HCEC 1CT (cell line): ENCODE data around the gene STX10.
"Not testable (repeated sequence)": the region's sequence is repeated elsewhere in the genome, so short reads cannot be mapped to it uniquely, and the experiment has no call there.

ENCODE experiments used
- DNase-seq: peaks from one replicate; pipeline ENCODE4 v3.0.0-alpha.2; 2017

The STX10 gene, protein sequence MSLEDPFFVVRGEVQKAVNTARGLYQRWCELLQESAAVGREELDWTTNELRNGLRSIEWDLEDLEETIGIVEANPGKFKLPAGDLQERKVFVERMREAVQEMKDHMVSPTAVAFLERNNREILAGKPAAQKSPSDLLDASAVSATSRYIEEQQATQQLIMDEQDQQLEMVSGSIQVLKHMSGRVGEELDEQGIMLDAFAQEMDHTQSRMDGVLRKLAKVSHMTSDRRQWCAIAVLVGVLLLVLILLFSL

DNA sequence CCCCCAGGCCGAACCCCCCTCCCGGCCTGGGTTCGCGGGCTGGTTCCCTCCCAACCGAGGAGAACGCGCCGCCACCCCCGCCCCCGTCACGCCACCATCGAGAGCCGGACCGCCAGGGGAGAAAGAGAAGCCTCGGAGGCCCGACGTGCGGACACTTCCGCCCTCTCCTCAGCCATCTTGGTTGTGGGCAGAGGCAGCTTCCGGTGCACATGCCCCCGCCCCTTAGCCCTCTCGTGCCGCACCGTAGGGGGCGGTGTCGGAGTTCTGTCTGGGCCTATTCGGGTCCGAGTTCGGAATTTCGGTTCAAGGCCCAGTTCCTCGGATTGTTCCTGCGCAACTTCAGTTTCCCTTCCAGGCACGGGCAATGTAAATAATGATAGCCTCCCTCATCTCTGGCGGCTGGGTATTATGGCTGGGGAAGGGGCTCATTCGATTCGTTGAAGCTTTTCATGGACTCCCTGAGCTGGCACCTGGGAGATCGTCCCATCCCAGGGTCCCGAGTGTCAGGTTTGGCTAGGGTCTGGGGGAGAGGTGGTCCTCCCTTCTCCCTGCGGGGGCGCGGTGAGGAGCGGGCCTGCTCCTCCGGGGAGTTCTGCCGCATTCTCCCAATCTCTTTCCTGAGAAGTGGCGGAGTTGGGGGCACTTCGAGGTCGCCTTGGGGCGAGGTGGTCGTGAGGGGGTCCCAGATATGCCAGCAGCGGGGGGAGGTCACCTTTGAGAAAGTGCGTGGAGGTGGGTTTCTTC lies at the start of gene STX10, which contains the start of gene IER2:
TSS of gene STX10 (minus strand) at position 189 of the 744 bp plus-strand sequence. CDS start 202 bp downstream, outside the sequence.
TSS of gene IER2 (plus strand) at position 225 of the 744 bp plus-strand sequence. CDS start 2,776 bp downstream, outside the sequence.
- peak; percentile 98 for DNase-seq

DNA sequence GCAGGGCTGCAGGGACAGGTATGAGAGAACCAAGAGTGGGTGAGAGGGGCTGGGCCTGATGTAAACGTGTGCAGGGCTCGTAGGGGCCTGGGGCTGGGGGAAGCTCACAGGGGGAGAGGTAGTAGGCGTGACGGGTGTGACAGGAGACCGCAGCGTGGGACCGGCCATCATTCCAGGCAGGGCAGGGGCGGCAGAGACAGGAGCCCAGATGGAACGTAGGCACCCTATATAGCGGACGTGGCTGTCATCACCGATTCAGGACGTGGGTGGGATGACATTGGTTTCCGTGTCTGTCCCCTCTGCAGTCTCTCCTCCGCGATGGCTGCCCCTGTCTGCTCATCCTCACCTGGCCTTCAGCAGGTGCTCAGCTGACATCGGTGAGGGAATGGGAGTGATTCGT lies 48.5 kb upstream of the STX10 start:
- no peak for DNase-seq

DNA sequence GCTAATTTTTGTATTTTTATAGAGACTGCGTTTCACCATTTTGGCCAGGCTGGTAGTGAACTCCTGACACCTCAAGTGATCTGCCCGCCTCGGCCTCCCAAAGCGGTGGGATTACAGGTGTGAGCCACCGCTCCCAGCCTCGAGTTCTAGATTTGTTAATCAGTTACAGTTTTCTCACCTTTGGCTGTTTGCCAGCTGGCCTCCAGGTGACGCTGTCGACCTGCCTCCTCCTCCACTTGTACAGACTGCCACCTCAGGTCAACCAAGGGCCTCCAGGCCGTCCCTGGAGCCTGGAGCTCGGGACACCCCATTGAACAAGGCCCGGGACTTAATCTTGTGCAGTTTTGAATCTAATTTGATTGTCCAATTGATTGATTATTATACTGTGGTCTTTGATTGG lies 45.5 kb upstream of the STX10 start:
- DNase-seq, result no peak

DNA sequence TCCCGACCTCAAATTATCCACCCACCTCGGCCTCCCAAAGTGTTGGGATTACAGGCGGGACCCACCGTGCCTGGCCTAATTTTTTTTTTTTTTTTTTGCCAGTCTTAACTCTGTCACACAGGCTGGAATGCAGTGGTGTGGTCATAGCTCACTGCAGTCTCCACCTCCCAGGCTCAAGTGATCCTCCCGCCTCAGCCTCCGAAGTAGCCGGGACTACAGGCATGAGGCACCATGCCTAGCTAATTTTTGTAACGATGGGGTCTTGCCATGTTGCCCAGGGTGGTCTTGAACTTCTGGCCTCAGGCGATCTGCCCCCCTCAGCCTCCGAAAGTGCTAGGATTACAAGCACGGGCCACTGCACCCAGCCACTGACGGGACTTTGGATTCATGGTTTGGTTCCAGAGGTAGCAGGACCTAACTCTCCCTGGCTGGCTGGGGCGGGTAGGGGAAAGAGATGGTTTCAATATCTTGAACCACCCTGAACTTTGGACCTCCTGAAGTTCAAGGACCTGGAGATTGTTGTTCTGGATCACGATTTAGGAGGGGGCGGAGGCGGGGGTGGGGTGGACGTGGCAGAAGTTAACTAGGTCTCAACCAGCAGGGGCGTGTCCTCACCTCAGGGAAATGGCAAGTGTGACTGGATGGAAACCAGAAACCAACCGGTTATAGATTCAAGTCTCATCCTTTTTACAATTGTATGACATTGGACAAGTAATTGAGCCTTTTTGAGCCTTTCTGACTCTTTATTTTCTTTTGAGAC lies 40.8 kb upstream of the STX10 start:
- DNase-seq, result no peak

DNA sequence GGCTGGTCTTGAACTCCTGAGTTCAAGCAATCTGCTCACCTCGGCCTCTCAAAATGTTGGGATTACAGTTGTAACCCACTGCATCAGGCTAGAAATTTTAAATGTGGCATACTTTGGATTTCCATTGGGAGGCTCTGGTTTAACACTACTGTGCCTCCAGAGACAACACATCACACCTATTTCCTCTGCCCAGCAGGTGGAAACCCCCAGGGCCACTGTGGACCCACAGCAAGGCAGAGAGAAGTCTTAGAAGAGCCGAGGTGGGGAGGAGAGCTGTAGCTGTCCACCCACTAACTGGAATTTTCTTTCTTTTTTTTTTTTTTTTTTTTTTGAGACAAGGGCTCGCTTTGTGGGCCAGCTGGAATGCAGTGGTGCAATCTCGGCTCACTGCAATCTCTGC lies 39.4 kb upstream of the STX10 start:
- DNase-seq, result no peak

DNA sequence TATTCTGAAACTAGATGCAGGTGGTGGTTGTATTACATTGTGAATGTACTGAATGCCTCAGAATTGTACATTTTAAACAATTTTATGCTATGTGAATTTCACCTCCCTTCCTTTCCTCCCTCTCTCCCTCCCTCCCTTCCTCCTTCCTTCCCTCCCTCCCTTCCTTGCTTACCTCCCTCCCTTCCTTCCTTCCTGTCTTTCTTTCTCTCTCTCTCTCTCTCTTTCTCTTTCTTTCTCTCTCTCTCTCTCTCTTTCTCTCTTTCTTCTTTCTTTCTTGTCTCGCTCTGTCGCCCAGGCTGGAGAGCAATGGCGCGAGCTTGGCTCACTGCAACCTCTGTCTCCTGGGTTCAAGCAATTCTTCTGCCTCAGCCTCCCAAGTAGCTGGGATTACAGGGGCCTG lies 37.2 kb upstream of the STX10 start:
- no peak for DNase-seq

DNA sequence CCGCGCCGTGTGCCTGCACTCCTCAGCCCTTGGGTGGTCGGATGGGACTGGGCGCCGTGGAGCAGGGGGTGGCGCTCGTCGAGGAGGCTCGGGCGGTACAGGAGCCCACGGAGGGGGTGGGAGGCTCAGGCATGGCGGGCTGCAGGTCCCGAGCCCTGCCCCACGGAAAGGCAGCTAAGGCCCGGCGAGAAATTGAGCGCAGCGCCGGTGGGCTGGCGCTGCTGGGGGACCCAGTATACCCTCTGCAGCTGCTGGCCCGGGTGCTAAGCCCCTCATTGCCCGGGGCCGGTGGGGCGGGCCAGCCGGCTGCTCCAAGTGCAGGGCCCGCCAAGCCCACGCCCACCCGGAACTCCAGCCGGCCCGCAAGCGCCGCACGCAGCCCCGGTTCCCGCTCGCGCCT lies 36.5 kb upstream of the STX10 start:
- DNase-seq, result not testable (repeated sequence)

DNA sequence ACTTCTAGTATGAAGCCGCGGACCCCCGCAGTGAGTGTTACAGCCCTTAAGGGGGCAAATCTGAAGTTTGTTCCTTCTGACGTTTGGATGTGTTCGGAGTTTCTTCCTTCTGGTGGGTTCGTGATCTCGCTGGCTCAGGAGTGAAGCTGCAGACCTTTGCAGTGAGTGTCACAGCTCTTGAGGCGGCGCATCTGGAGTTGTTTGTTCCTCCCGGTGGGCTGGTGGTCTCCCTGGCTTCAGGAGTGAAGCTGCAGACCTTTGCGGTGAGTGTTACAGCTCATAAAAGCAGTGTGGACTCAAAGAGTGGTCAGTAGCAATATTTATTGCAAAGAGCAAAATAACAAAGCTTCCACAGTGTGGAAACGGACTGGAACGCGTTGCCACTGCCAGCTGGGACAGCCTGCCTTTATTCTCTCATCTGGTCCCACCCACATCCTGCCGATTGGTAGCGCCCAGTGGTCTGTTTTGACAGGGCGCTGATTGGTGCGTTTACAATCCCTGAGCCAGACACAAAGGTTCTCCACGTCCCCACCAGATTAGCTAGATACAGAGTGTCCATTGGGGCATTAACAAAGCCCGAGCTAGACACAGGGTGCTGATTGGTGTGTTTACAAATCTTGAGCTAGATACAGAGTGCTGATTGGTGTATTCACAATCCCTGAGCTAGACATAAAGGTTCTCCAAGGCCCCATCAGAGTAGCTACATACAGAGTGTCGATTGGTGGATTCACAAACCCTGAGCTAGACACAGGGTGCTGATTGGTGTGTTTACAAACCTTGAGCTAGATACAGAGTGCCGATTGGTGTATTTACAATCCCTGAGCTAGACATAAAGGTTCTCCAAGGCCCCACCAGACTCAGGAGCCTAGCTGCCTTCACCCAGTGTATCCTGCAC lies 35.8 kb upstream of the STX10 start:
- not testable (repeated sequence) for DNase-seq

DNA sequence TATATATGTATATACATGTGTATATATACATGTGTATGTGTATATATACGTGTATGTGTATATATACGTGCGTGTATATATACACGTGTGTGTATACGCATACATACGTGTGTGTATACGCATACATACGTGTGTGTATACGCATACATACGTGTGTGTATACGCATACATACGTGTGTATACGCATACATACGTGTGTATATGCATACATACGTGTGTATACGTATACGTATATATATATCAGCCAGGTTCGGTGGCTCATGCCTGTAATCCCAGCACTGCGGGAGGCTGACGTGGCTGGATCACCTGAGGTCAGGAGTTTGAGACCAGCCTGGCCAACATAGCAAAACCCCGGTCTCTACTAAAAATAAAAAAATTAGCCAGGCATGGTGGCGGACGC lies 34.8 kb upstream of the STX10 start:
- DNase-seq, result not testable (repeated sequence)

DNA sequence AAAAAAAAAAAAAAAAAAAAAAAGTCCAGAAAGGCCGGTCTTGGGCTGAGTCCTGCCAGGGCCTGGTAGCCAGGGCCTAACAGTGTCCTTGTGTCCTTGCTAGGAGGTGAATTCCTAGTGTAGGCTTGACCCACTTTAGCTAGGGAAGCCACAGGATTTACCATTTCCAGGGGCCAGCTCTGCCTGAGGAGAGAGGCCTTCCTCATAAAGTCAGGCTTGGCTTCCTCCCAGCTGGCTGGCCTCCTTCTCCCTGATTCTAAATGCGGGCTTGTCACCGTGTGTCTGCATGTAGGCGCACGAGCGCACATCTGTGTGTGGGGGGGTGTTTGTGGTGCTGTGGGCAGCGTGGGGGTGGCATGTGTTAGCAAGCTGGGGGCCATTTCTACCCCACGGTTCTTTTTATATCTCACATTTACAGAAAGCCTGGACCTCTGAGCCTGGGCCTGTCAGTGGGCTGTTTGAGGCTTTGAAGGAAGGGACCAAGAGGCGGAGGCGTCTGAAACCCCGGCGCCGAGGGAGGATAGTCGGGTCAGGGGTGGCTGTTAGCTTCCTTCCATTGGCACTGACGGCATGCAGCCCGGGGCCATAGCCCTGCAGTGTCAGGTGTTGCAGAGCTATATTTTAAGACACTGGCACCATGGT lies 31.7 kb upstream of the STX10 start:
- DNase-seq, result no peak

DNA sequence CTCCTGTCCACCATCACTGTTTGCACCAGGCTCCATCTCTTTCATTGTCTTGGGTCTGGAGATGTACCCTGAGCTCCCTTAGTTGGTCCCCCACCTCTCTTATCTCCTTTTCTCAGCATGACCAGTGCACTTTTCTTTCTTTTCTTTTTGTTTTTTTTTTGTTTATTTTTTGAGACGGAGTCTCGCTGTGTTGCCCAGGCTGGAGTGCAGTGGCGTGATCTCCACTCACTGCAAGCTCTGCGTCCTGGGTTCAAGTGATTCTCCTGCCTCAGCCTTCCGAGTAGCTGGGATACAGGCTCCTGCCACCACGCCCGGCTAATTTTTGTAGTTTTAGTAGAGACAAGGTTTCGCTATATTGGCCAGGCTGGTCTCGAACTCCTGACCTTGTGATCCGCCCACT lies 28.1 kb upstream of the STX10 start:
- not testable (repeated sequence) for DNase-seq

DNA sequence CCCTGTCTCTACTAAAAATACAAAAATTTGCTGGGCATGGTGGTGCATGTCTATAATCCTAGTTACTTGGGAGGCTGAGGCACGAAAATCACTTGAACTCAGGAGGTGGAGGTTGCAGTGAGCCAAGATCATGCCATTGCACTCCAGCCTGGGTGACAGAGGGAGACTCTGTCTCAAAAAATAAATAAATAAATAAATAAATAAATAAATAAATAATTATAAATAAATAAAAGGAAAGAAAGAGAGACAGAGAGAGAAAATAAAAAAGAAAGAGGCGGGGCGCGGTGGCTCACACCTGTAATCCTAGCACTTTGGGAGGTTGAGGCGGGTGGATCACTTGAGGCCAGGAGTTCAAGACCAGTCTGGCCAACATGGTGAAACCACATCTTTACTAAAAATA lies 27.4 kb upstream of the STX10 start:
- DNase-seq, result not testable (repeated sequence)

DNA sequence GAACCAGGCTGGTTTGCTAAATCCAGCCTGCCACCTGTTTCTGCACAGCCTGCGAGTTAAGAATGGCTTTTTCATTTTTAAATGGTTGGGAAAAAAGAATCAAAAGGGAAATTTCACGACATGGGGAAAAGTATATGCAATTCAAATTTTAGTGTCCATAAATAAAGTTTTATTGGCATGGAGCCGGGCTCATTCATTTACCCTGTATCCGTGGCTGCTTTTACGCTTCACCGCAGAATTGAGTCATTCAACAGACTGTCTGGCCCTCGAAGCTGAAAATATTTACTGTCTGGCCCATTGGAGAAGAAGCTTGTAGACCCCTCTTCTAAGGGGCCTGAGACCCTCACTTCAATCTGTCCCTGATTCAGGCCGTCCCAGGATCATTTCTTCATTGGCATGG lies 26.2 kb upstream of the STX10 start:
- no peak for DNase-seq

DNA sequence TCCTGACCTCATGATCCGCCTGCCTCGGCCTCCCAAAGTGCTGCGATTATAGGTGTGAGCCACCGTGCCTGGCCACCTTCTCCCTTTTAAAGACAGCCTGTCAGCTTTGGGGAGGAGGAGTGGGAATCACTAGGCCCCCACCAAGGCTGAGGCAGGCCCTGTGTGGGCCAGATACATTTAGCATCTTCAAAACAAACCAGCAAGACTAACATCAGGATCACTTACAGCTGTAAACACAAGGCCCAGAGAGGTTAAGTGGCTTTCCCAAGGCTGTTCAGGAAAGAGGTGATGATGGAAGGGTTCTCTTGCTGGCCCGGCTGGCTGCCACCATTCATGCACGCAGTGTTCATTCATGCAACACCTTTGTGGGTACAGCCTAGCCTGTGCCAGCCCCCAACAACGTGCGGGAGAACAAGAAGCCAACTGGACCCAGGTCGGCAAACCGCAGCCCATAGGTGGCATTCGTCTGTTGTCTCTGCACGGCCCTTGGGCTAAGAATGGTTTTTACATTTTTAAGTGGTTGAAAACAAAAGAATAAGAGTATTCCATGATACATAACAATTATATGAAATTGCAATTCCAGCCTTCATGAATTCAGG lies 23.1 kb upstream of the STX10 start:
- no peak for DNase-seq

DNA sequence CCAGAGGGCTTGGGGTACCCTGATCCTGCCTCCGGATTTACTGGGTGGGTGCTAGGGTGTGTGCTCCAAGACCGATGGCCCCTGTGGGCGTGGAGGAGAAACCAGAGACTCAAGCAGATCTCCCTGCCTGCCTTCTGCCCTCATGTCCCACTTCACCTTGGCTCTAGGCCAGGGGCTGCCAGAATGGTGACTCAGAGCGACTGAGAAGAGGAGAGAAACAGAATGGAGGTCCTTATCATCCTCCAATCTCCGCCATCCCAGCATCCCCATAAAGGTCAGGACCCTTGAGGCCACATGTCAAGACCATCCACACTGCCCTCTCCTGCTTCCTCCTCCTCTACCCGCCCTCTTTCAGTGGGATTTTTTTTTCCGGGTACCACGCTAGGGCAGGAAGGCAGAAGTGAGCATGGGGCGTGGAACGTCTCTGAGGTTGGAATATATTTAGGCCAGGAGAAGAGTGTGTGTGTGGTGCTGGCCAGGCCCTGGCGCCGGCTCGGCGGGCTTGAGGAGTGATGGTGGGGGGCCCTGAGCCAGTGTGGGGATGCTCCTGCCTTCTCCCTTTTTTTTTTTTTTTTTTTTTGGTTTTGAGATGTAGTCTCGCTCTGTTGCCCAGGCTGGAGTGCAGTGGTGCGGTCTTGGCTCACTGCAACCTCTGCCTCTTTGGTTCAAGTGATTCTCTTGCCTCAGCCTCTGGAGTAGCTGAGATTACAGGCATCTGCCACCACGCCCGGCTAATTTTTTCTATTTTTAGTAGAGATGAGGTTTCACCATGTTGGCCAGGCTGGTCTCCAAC lies 22.4 kb upstream of the STX10 start:
- peak; percentile 60 for DNase-seq

DNA sequence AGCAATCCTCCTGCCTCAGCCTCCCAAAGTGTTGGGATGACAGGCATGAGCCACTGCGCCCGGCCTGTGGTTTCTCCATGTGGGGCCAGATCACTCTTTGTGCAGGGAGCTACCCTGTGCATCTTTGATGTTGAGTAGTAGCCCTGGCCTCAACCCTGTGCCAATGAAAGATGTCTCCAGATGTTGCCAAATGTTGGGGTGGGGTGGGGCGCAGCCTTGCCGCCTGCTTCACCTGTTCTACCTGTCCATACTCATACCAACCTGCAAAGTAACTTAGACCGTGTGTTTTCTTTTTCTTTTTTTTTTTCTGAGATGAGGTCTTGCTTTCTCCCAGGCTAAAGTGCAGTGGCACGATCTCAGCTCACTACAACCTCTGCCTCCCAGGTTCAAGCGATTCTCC lies 21.0 kb upstream of the STX10 start:
- no peak for DNase-seq

DNA sequence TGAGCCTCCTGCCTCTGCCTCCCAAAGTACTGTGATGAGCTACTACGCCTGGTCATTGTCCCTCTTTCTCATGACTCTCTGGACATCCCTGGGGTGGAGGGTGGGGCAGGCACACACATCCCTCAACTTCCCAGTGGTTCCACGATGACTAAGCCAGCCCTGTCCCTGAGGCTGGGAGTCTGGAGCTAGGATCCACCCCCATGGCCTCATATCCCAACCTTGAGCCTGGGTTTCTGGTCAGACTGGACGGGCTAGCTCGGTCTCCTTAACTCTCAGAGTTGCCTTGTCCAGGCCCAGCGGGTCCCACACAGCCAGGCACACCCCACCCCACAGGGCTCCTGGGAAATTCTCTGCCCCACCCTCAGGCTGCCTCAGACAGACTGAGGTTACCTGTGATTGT lies 19.6 kb upstream of the STX10 start:
- peak; percentile 61 for DNase-seq

DNA sequence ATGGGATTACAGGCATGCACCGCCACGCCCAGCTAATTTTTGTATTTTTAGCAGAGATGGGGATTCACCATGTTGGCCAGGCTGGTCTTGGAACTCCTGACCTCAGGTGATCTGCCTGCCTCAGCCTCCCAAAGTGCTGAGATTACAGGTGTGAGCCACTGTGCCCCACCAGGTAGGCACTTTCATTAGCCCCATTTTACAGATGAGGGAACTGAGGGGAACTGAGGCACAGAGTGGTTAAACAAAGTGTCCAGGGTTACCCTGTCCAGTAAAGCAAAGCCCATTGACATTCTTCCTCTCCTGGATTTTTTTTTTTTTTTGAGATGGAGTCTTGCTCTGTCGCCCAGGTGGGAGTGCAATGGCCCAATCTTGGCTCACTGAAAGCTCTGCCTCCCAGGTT lies 16.0 kb upstream of the STX10 start:
- not testable (repeated sequence) for DNase-seq

DNA sequence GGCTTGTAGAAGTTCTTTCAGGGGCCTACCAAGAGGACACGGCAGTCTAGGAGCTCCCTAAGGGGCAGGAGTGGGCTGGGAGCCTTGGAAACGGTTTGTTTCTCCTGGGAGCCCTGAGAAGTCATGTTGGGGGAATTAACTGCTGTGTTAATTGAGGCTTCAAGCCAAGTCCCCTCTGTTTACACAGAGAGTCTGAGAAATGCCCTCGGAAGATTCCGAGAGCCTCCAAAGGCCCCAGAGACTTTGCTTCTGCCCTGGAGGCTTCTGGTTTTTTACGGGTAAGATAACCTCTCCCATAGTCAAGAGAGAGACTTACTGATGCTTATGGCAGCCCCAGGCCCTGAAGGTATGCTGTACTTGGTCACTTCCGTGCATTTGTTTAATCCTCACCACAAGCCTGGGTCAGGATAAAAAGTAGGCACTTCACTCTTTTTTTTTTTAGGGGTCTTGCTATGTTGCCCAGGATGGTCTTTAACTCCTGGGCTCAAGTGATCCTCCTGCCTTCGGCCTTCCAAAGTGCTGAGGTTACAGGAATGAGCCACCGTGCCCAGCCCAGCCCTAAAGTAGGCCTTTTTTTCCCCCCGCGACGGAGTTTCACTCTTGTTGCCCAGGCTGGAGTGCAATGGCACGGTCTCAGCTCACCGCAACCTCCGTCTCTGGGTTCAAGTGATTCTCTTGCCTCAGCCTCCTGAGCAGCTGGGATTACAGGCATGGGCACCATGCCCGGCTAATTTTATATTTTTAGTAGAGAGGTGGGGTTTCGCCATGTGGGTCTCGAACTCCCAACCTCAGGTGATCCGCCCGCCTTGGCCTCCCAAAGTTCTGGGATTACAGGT lies 15.2 kb upstream of the STX10 start:
- DNase-seq, result no peak
